ENCODE measurements around the gene MAP4K4. TPM values are rescaled to one million over a fixed set of nuclear protein-coding genes. Genes with fewer than 3 reads are reported as not detected.

Gene MAP4K4
- total and polyA plus RNA-seq, 2 donors from 2014 or later, result 8.4 to 62.8 TPM

- Histone ChIP-seq H3K36me3 (ENCODE audit: control insufficient read depth in 2 of 3, insufficient read depth in 3 of 3, low read length in 3 of 3) (no peaks in the 10 kb centered on the region), H3K9me3 (ENCODE audit: control insufficient read depth in 2 of 3, insufficient read depth in 1 of 3, low read length in 3 of 3) (no peaks in the 10 kb centered on the region), H3K4me3 (ENCODE audit: low read length in 3 of 3) (no peak overlapping the region), H3K27me3 (ENCODE audit: control insufficient read depth, insufficient read depth, low read length) (no peaks in the 10 kb centered on the region), H3K4me1 (ENCODE audit: control insufficient read depth in 2 of 3, insufficient read depth in 2 of 3, low read depth in 1 of 3, low read length in 3 of 3) (peaks cover 0 to 13% (median 2%) of the 10 kb centered on the region in 3 donors), H3K9ac (ENCODE audit: low read length in 3 of 3) (no peak overlapping the region), H3K27ac (ENCODE audit: low read depth in 2 of 2, low read length in 2 of 2) (no peak overlapping the region)
- FAIRE-seq, result no peak
- DNase-seq, result no peak
- intact Hi-C loops (cut with DNase I), result no loop called here
- TF ChIP-seq CTCF (IDR thresholded peaks at IDR 0.05; ENCODE audit: borderline replicate concordance, extremely low read depth, insufficient read depth), result no peak
Observed at GRCh38 chr2:101802329-101802728, 104.8 kb downstream of the MAP4K4 start.

- DNase-seq (no peak), FAIRE-seq (no peak)
- H3K27ac ChIP-seq (ENCODE audit: low read depth in 2 of 2, low read length in 2 of 2), result no peak overlapping the region
- no peak for TF ChIP-seq CTCF (IDR thresholded peaks at IDR 0.05; ENCODE audit: borderline replicate concordance, extremely low read depth, insufficient read depth)
- peaks cover 0 to 13% (median 2%) of the 10 kb centered on the region in 3 donors for H3K4me1 ChIP-seq (ENCODE audit: control insufficient read depth in 2 of 3, insufficient read depth in 2 of 3, low read depth in 1 of 3, low read length in 3 of 3)
- no peak overlapping the region for H3K9ac ChIP-seq (ENCODE audit: low read length in 3 of 3)
- intact Hi-C loops (cut with DNase I), result no loop called here
- H3K4me3 ChIP-seq (ENCODE audit: low read length in 3 of 3), result no peak overlapping the region
- H3K27me3 ChIP-seq (ENCODE audit: control insufficient read depth, insufficient read depth, low read length), result no peaks in the 10 kb centered on the region
- H3K36me3 ChIP-seq (ENCODE audit: control insufficient read depth in 2 of 3, insufficient read depth in 3 of 3, low read length in 3 of 3), result no peaks in the 10 kb centered on the region
- H3K9me3 ChIP-seq (ENCODE audit: control insufficient read depth in 2 of 3, insufficient read depth in 1 of 3, low read length in 3 of 3), result no peaks in the 10 kb centered on the region
Observed at GRCh38 chr2:101803128-101803527, 105.6 kb downstream of the MAP4K4 start.

GRCh38 chr2:101803945-101804696 lies 106.6 kb downstream of the MAP4K4 start:
- Histone ChIP-seq H3K27me3 (ENCODE audit: control insufficient read depth, insufficient read depth, low read length) (no peaks in the 10 kb centered on the region), H3K9ac (ENCODE audit: low read length in 3 of 3) (no peak overlapping the region), H3K36me3 (ENCODE audit: control insufficient read depth in 2 of 3, insufficient read depth in 3 of 3, low read length in 3 of 3) (no peaks in the 10 kb centered on the region), H3K27ac (ENCODE audit: low read depth in 2 of 2, low read length in 2 of 2) (no peak overlapping the region), H3K9me3 (ENCODE audit: control insufficient read depth in 2 of 3, insufficient read depth in 1 of 3, low read length in 3 of 3) (no peaks in the 10 kb centered on the region), H3K4me1 (ENCODE audit: control insufficient read depth in 2 of 3, insufficient read depth in 2 of 3, low read depth in 1 of 3, low read length in 3 of 3) (peaks cover 0 to 13% (median 2%) of the 10 kb centered on the region in 3 donors), H3K4me3 (ENCODE audit: low read length in 3 of 3) (no peak overlapping the region)
- intact Hi-C loops (cut with DNase I), result no loop called here
- TF ChIP-seq CTCF (IDR thresholded peaks at IDR 0.05; ENCODE audit: borderline replicate concordance, extremely low read depth, insufficient read depth), result no peak
- DNase-seq, result no peak
- FAIRE-seq, result no peak

Data from kidney (tissue), 14 donors.